GM10266 (cell line): ENCODE measurements around the gene PGAP1.

ENCODE experiments used
- DNase-seq: peaks from one replicate; pipeline ENCODE4 v3.0.0; 2012; ENCODE audit errors: extremely low spot score
- TF ChIP-seq, protein P1 (sequence below): IDR thresholded peaks from 2 replicates; pipeline ENCODE4 v1.5.1; 2012; ENCODE audit warnings: mild to moderate bottlenecking, low read depth; ENCODE audit not compliant: control insufficient read depth, insufficient read depth; ENCODE audit errors: missing control alignments

Gene PGAP1

DNA sequence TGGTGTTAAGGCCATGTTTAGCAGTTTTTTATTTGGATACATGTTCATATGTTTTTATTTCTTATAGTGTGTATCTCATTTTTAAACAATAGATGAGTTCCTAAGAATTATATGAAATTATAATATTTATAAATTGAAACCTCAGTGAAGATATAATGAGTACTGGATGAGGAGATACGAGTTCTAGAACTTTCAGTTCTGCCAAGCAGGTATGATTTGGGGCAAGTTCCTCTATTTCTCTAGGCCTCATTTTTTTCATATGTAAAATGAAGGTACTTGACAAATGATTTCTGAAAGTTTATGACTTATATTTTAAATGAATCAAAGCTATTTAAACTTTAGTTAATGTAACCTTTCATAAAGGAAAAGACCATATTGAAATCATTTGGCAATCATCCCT is 8.2 kb upstream of the PGAP1 start:
- no peak for DNase-seq
- TF ChIP-seq, protein P1, sequence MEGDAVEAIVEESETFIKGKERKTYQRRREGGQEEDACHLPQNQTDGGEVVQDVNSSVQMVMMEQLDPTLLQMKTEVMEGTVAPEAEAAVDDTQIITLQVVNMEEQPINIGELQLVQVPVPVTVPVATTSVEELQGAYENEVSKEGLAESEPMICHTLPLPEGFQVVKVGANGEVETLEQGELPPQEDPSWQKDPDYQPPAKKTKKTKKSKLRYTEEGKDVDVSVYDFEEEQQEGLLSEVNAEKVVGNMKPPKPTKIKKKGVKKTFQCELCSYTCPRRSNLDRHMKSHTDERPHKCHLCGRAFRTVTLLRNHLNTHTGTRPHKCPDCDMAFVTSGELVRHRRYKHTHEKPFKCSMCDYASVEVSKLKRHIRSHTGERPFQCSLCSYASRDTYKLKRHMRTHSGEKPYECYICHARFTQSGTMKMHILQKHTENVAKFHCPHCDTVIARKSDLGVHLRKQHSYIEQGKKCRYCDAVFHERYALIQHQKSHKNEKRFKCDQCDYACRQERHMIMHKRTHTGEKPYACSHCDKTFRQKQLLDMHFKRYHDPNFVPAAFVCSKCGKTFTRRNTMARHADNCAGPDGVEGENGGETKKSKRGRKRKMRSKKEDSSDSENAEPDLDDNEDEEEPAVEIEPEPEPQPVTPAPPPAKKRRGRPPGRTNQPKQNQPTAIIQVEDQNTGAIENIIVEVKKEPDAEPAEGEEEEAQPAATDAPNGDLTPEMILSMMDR, result no peak

DNA sequence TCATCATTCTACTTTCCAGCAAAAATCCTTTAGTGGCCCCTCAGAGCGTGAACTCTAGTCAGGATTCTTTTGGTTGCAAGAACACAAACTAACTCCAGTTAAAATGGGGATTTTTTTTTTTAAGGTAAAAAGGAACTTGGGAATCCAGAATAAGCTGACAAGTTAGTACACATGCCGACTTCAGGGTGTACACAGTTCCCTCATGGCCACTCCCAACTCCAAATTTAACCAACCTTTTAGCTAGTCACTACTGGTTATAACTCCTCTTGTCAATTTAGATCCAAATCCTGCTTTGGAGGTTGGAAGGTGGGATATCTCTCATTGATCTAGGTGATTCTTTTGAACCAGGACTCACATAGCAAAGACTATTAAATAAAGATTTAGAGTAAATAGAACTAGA is 5.0 kb upstream of the PGAP1 start:
- DNase-seq, result no peak
- TF ChIP-seq, protein P1, result no peak

DNA sequence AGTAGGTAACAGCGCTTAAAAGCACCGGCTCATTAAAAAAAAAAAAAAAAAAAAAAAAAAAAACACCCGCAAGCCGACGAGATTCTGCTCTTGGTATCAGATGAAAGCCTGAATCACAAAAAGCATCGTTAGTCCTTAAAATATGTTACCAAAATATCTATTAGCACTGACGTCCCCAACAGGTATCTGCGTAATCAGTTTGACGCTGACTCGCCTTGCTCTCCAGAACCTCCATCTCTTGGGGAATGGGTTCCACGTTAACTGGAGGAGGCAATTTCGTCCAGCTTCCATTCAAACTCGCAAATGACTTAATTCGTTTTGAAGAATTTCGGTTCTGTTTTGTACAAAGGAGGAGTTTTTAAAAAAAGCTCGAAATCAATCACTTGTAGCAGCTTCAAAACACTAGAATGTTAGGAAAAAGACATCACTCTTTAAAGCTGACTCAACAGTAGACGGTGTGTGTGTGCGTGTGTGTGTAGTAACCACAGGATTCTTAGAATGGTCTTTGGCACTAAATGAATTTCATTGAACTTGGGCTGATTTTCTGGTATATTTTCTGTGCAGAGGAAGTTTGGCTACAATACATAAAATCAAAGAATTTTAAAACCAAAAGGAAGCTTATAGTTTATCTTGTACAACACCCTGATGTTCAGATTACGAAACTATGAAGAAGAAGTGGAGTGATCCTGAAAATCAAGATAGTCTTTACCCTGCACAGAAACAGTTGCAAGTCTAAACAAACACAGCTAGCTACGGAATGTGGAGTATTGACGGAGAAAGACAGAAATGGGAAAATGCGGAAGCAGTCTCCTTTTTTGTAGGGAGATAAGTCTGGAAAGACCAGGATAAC is 1.1 kb upstream of the PGAP1 start:
- TF ChIP-seq, protein P1, result no peak
- peak; percentile 28 for DNase-seq

DNA sequence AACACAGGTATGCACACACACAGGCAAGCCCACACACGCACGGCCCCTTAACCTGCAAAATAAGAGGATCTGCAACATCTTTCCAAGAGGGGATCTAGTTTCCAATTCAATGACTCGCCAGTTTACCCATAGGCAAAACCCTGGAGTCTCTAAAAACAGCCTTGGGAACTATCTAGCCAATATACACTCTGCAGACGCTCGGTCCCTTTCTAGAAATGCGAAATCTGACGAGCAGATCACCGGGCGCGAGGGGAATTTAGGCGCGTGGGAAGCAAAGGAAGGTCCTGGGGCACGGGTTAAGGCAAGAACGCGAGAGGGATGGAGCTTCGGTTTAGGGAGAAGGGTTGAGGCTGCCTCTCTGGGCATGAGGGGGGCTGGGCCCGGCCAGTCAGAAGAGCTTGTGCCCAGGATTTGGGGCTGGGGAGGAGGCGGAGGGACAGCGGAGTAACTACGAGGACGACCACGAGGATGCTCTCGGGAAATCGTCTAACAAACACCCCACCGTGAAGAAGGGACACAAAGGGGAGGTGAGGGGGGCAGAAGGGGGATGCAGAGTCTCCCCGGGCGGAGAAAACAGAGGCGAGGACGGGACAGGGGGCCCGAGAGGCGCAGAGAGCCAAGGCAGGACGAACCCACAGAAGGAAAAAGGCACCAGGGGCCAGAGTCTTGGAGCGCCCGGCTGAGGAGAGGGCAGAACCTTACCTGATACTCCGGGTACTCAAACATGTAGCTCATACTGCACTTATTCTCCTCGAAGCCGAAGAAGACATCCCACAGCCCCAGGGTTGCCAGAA is 542 bp downstream of the PGAP1 start:
- peak; percentile 40 for DNase-seq
- TF ChIP-seq, protein P1, result no peak

DNA sequence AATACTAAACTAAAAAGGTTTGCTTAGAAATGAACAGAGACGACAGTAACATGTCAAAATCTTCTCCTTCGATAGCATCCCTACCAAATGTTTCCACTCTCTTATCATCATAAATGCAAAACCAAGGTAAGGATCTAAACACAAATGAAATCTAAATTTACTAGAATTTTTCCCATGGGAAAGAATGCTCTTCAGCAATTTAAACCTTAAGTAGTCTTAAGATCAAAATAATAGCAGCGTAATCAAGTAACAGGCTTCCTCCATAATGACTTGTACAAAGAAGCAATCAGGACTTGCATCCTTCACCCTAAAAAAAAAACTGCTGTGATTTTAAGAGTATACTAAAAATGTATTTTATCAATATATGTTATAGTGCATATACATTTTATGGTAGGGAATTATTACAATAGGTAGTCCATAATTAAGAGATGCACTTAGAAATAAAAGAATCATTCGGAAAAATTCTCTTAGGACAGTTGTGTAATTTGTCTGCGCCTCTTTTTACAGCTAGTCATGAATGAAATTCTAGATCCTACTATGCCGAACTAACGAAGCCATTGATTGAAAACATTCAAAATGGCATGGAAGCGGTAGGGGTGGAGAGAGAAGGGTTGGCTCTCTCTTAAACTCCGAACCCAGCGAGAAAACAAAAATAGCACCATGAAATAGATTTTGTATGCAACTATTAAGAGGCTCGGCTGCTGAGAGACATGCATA is 1.3 kb downstream of the PGAP1 start:
- no peak for DNase-seq

DNA sequence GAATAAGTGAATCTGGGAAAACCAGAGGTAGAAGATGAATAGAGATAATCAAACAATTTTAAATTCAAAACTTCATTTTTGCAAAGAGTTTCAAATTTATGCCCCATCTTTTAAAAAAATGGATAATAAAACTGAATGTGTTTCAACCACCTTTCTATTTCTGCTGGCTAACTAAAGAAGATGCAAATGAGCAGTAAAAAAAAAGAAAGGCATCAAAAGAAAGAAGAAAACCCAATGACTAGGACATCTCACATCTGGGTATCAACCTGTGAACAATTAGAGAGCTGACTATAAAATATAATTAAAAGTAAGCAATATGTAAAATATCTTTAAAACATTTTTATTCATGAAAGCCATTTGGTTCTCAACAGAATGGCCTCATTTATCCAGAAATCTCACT is 2.5 kb downstream of the PGAP1 start:
- no peak for DNase-seq
- TF ChIP-seq, protein P1, result no peak

More for the DNA sequence above, 1.3 kb downstream of the PGAP1 start:
- TF ChIP-seq, protein P1, result no peak
